Suprapubic skin (tissue), 4 donors: ENCODE measurements around the gene ATP6V0D1. TPM values are rescaled to one million over a fixed set of nuclear protein-coding genes. Genes with fewer than 3 reads are reported as not detected.

ENCODE experiments used
- DNase-seq, 2 donors: peaks; one replicate each; pipeline ENCODE4 v3.0.0-alpha.2; 2019; ENCODE audit warnings: low spot score in 2 of 2
- H3K27ac ChIP-seq: fragments of 200-600 bp; sonication (generic); one replicate; pipeline ENCODE4 v1.5.1; 2019
- H3K27me3 ChIP-seq: fragments of 200-600 bp; sonication (generic); one replicate; pipeline ENCODE4 v1.5.1; 2019
- H3K36me3 ChIP-seq: fragments of 200-600 bp; sonication (generic); one replicate; pipeline ENCODE4 v1.5.1; 2019
- H3K4me1 ChIP-seq: fragments of 200-600 bp; sonication (generic); one replicate; pipeline ENCODE4 v1.5.1; 2019
- H3K4me3 ChIP-seq: fragments of 200-600 bp; sonication (generic); one replicate; pipeline ENCODE4 v1.5.1; 2019; ENCODE audit warnings: mild to moderate bottlenecking
- H3K9me3 ChIP-seq: fragments of 200-600 bp; sonication (generic); one replicate; pipeline ENCODE4 v1.5.1; 2019
- EP300 ChIP-seq: sonication (generic); formaldehyde crosslinking; IDR thresholded peaks from one replicate; pipeline ENCODE4 v1.6.1; 2017; ENCODE audit warnings: antibody characterized with exemption
- POLR2A ChIP-seq, 2 donors: fragments of 450-650 bp; IDR thresholded peaks; one replicate each; pipeline ENCODE4 v1.6.1; 2017; ENCODE audit warnings: antibody characterized with exemption in 2 of 2, mild to moderate bottlenecking in 2 of 2, moderate library complexity in 2 of 2
- POLR2AphosphoS5 ChIP-seq, 3 donors: sonication (generic); formaldehyde crosslinking; IDR thresholded peaks; one replicate each; pipeline ENCODE4 v1.6.1; 2017; ENCODE audit warnings: antibody characterized with exemption in 3 of 3
- WGBS: methylation state at CpG from one replicate; pipeline ENCODE4 v1.1.5; 2018; 5-methylcytosine and 5-hydroxymethylcytosine counted together
- total RNA-seq, 4 donors: library from RNA; depleted of rRNA; stranded (reverse); fragments of >200 nt; gene quantifications; one replicate each; pipeline ENCODE4 v1.1.0, GENCODE V29; 2016
- TF ChIP-seq, protein P1 (sequence below), 2 donors: fragments of 200-600 bp in 1 of 2; fragments of 450-650 bp in 1 of 2; sonication (generic) in 1 of 2; IDR thresholded peaks; one replicate each; pipeline ENCODE4 v1.5.1; 2016 to 2019; ENCODE audit warnings: antibody characterized with exemption in 2 of 2, mild to moderate bottlenecking in 1 of 2, moderate library complexity in 1 of 2

The ATP6V0D1 gene
- total RNA-seq, 4 donors from 2014 or later = 90.0 to 134 (median 110) TPM

- H3K4me1 ChIP-seq = peaks cover 65% of the 10 kb centered on the region
- DNase-seq = peak; percentile 79 to 81
- H3K4me3 ChIP-seq = peak overlapping the region; percentile 52
- WGBS = 29% methylated on average over 10 of the region's 15 CpGs
- TF ChIP-seq EP300 (no peak), POLR2A (IDR thresholded peaks at IDR 0.05) (no peak)
- TF ChIP-seq, protein P1, sequence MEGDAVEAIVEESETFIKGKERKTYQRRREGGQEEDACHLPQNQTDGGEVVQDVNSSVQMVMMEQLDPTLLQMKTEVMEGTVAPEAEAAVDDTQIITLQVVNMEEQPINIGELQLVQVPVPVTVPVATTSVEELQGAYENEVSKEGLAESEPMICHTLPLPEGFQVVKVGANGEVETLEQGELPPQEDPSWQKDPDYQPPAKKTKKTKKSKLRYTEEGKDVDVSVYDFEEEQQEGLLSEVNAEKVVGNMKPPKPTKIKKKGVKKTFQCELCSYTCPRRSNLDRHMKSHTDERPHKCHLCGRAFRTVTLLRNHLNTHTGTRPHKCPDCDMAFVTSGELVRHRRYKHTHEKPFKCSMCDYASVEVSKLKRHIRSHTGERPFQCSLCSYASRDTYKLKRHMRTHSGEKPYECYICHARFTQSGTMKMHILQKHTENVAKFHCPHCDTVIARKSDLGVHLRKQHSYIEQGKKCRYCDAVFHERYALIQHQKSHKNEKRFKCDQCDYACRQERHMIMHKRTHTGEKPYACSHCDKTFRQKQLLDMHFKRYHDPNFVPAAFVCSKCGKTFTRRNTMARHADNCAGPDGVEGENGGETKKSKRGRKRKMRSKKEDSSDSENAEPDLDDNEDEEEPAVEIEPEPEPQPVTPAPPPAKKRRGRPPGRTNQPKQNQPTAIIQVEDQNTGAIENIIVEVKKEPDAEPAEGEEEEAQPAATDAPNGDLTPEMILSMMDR (IDR thresholded peaks at IDR 0.05) = no peak
- no peaks in the 10 kb centered on the region for H3K27me3 ChIP-seq
- H3K9me3 ChIP-seq = no peaks in the 10 kb centered on the region
- H3K27ac ChIP-seq = peak overlapping the region; percentile 75
- no peaks in the 10 kb centered on the region for H3K36me3 ChIP-seq
Observed at GRCh38 chr16:67391424-67392300, 89.3 kb downstream of the ATP6V0D1 start.

DNA sequence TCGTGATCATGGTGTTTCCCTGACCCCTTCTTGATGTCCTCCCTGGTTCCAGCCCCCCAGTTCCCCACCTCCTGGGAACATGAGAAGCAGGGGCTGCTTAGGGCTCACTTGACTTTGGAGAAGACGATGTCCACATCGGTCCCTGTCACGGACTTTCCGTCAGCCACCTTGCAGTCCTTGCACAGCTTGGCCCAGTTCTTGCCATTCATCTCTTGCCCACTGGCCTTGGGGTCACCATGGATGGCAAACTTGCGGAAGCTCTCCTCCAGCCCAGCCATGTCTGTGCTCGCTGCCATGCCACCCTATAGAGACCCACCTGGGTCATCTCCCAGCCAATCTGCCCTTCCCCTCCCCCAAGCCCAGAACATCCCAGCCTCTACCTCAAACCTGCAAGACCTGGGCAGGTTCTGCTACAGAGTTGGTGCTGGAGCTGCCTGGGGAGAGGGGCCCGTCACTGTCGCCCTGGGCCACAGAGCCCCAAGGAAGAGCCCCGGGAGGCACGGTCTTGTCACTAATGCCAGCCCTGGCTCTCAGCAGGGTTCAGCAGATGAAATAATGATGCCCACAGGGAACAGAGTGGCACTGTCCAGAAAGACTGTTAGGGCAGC is 90.0 kb downstream of the ATP6V0D1 start:
- 83% methylated on average over 10 of the region's 11 CpGs for WGBS
- Histone ChIP-seq H3K27me3 (no peaks in the 10 kb centered on the region), H3K27ac (no peak overlapping the region), H3K9me3 (no peaks in the 10 kb centered on the region), H3K36me3 (no peaks in the 10 kb centered on the region), H3K4me3 (peak overlapping the region; percentile 52), H3K4me1 (peaks cover 57% of the 10 kb centered on the region)
- TF ChIP-seq POLR2A (IDR thresholded peaks at IDR 0.05) = no peak
- TF ChIP-seq, protein P1 (IDR thresholded peaks at IDR 0.05) = no peak
- no peak for TF ChIP-seq EP300
- TF ChIP-seq POLR2AphosphoS5 (IDR thresholded peaks at IDR 0.05) = no peak
- peak in 1 of 2 donors; percentile 69 for DNase-seq

GRCh38 chr16:67389911-67390815 is 90.8 kb downstream of the ATP6V0D1 start:
- Histone ChIP-seq H3K27me3 (no peaks in the 10 kb centered on the region), H3K4me1 (peaks cover 50% of the 10 kb centered on the region), H3K36me3 (no peaks in the 10 kb centered on the region), H3K4me3 (no peak overlapping the region), H3K27ac (no peak overlapping the region), H3K9me3 (no peaks in the 10 kb centered on the region)
- 81% methylated on average over 25 of the region's 27 CpGs for WGBS
- TF ChIP-seq POLR2AphosphoS5 (IDR thresholded peaks at IDR 0.05) (no peak), EP300 (no peak), POLR2A (IDR thresholded peaks at IDR 0.05) (no peak)
- TF ChIP-seq, protein P1 (IDR thresholded peaks at IDR 0.05) = no peak
- peak; percentile 68 to 74 for DNase-seq

DNA sequence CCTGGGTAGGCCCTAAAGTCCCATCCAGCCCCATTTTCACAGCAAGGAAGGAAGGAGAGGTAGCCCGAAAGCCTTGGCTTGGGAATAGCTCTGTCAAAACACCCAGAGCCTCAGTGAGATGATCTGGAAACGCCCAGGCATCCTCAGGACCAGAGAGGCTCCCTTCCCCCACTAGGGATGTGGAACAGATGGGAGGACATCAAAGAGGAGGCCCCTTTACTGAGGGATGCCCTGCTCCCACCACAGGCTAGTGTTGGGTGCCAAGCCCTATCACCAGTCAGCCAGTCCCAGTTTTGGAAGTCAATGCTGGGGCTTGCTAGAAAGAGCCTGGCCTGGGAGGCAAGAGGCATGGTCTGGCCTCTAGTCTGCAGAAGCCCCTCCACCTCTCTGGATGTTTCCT is 92.4 kb downstream of the ATP6V0D1 start:
- no peaks in the 10 kb centered on the region for H3K27me3 ChIP-seq
- TF ChIP-seq, protein P1 (IDR thresholded peaks at IDR 0.05) = no peak
- TF ChIP-seq POLR2A (IDR thresholded peaks at IDR 0.05) = no peak
- TF ChIP-seq POLR2AphosphoS5 (IDR thresholded peaks at IDR 0.05) = no peak
- no peak for TF ChIP-seq EP300
- peak in 1 of 2 donors; percentile 54 for DNase-seq
- H3K9me3 ChIP-seq = no peaks in the 10 kb centered on the region
- no peak overlapping the region for H3K27ac ChIP-seq
- no peaks in the 10 kb centered on the region for H3K36me3 ChIP-seq
- H3K4me1 ChIP-seq = peaks cover 34% of the 10 kb centered on the region
- 94% methylated on average over 2 of the region's 2 CpGs for WGBS
- H3K4me3 ChIP-seq = no peak overlapping the region
